NCI-H187 (cell line): ENCODE data around the gene CCDC24.

Experiments
- DNase-seq, 2 experiments: peaks; one replicate each; lab custom pipeline; 2025; lab: John Stamatoyannopoulos, UW

Gene CCDC24

DNA sequence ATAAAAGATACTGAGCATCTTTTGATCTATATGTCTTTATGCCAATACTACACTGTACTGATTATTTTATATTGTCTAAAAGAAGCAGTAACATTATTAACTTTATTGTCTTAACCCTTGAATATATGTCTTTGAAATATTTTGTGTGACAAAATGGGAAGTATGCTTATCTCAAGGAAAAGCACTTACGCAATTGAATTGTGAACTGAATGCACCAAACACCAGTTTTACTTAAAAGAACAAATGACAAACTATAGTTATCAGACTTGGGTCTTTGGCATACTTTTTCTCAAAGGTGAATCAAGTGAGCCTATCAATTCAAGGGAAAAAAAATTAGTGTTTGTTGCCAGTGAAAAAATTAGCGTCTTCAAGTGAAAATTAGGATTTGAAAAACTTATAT lies 49.0 kb downstream of the CCDC24 start:
- no peak for DNase-seq

DNA sequence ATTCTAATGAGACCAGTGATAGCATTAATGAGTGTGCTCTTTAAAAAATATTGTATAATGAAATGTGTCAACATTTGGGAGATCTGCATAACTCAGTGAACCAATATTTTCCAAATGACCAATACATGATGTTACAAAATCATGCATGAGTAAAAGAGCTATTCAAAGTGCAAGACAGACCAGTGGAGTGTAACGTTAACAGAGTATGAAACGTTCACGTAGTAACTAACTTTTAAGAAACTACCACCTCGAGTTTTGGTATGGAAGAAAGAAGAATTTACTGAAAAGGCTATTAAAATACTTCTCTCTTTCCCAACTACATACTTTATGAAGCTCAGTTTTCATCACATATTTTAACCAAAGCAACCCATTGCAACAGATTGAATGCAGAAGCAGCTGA lies 49.4 kb downstream of the CCDC24 start:
- no peak for DNase-seq

DNA sequence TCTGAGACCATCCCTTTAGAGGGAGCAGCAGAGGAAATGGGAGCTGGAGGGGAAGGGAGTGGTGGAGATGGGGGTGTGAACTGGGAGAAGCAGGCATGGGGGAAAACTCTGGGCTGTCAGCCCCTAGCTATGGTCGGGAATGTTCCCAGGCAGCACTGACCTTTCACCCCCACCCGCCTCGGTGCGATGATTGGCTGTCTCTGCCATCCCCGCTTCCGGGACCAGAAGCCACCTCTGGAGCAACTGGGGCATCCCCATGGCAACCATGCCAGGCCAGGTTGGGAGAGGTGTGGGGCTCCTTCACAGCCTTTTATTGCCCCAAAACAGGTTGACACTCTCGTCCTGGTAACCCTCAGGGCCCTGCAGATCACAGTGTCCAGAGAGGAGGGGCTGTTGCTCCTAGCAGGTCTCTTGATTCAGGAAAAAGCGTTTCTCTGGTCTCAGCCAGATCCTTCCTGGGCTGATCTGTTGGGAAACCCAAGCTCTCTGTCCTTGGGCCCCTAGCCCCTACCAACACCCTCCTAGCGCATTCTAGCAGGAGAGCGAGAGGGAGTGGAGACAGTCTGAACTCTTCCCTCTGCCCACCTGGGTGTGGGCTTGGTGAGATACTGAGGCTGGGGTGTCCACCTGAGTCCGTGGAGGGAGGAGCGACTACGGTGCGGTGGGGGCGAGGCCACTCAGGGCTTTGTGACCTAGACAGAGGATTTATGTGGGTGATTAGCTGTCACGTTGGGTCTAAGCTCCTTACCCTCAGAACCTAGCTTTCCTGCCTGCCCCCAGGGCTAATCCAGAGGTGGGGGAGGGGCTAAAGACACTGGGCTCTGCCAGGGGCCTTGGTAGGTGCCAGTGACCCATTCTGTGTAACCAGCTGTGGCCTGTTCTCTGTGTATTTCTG lies 52.0 kb downstream of the CCDC24 start:
- DNase-seq = no peak

DNA sequence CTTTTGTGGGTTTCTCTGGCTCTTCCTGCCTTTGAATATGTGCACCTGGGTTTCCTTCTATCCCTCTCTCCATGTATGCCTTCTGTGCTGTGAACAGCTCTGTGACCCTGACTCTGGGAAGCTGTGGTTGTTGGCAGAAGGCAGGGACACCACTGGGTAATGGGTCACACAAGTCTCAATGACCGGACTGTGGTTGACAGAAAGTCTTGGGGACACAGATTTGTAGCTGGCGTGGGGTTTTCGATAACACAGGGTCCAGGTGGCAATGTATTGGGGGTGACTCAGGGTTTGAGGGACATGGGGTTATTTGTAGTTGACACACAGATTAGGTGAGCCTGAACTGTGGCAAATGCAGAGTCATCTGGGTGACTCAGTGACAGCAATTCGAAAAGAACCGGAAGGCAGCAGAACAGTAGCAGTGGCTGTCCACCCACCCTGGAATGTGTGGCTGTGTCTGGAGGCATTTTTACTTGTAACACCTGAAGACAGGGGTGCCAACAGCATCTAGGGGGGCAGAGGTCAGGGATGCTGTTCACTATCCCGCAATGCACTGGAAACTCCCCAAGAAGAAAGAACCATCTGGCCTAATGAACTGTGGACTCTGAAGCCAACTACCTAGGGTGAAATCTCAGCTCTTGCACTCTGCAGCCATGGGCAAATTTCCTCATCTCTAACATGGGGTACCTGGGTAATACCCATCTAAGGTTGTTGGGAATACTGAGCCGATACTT lies 52.8 kb downstream of the CCDC24 start:
- DNase-seq = no peak

DNA sequence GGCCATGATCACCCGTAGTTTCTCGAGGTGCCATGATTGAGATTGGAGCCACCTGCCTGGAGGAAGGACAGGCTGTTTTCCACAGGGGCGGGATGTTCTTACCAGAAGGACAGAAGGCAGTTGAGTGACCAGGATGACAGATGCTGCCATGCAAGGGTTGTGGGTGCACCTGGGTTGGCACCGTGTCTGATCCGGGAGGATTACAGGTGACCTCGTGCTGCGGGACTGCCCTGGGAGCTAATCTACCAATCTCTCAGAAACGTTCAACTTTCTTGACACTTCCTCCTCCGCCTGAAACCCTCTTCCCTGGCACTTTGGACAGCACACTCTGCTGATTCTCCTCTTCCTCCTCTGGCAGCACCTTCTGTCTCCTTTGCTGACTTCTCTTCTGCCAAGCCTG lies 53.7 kb downstream of the CCDC24 start:
- DNase-seq = no peak
